Hair follicular keratinocyte (primary cell): ENCODE results near the gene SLC25A47. TPM values are rescaled to one million over a fixed set of nuclear protein-coding genes. Genes with fewer than 3 reads are reported as not detected.

Experiments
- total RNA-seq: library from RNA; depleted of rRNA; stranded (reverse); fragments of >200 nt; gene quantifications from 2 replicates; pipeline ENCODE4 v1.2.3, GENCODE V29; 2015

SLC25A47 gene
- total RNA-seq: not detected in 2 replicates

GRCh38 chr14:100323121-100323941, at the start of gene SLC25A47:
TSS of gene SLC25A47 (plus strand) at chr14:100323339. CDS start at chr14:100323415, 76 bp downstream.

DNA sequence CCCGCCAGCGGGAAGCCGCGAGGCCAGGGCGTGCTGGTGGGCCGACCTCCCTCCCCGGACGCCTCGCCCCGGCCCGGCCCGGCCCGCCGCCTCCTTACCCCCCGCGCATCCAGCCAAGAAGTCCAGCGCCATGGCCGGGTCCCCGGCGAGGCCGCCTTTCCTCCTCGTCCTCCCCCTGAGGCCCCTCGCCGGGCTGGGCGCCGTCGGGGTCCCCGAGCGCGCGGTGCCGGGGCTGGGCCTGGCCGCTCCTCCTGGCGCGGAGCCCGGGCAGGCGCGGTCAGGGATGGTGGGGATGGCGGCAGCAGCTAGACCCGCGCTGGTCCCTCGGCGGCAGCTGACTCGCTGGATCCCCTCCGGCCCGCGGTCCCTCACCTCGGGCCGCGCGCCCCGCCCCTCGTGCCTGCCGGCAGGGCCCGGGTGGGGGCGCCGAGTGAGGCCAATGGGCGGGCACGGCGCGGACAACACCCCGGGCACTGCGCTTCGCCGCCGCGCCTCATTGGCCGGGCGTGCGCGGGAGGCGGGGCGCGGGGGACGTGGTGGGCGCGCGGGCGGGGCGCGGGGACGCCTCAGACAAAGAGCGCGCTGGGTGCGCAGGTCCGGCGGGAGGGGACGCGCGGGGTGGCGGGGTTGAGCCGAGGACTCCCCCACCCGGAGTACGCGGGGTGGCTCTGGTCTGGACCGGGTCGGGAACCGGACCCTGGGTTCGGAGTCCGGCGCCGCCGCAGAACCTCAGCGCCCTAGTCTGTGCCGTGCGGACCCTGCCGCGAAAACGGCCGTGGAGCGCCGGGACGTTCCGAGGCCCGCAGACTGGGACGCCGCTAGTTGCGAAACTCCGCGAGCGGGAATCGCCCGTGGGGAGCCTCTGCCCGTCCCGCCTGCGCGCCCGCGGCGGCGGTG, 16.8 kb upstream of the SLC25A47 start, which contains the start of gene SLC25A29:
Gene SLC25A29, minus strand, starts transcription at position 344 of the 897 bp plus-strand sequence. Its CDS starts 212 bp downstream, at position 132.

GRCh38 chr14:100375963-100376735, 53.0 kb downstream of the SLC25A47 start, which contains the start of gene WDR25:
TSS of gene WDR25 (plus strand) at chr14:100376485.

Other genes with a start within 250 kb of the SLC25A47 start
- 0.23 TPM in 1 of 2 replicates, not detected in the other for gene DEGS2, start 163.7 kb upstream of the SLC25A47 start, total RNA-seq
- 30.7 and 33.6 TPM in 2 replicates for gene YY1, start 84.2 kb upstream of the SLC25A47 start, total RNA-seq
- gene SLC25A29, start 16.9 kb upstream of the SLC25A47 start, total RNA-seq: 18.4 and 24.6 TPM in 2 replicates
- gene WDR25, start 53.1 kb downstream of the SLC25A47 start, total RNA-seq: 9.1 and 11.0 TPM in 2 replicates